Measurements from ENCODE around the gene FAM117B. TPM values are rescaled to one million over a fixed set of nuclear protein-coding genes. Genes with fewer than 3 reads are reported as not detected.

Gene FAM117B
- total RNA-seq, 1 experiment from 2014 or later: 9.1 TPM

DNA sequence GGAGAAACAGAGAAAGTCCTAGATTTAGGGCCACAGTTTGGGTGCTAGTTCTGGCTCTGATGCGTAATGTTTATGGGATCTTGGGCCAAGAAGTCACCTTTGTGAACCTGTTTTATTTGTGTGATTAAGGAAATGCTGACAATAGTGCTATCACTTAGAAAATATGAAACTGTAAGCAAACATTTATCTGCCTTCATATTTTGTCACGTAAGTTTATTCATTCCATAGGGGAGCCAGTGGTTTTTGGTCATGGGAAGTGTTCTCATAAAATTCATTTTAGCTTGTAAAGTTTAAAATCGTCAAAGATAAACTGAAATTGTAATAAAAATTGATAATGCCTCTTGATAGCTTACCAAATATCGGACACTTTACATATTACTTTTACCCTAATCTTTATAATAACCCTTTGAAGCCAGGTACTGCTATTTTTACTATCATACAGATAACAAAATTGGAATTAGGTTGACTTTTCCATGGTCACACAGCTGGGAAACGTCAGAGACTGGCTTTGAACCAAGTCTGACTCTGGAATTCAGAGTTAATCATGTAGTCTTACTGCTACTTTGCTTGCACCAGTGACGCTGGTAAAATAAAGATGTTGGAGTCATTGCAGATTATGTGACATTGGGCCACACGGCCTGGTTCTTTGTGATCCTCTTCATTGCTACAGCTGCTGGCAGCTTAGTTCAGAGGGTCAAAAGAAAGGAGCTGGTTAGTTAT lies 137.1 kb downstream of the FAM117B start:
- Histone ChIP-seq H3K79me2 (ENCODE audit: insufficient read depth, low read length) (no peaks in the 10 kb centered on the region), H3K27me3 (ENCODE audit: insufficient read depth, low read length) (no peaks in the 10 kb centered on the region), H3K9ac (ENCODE audit: low read length) (no peak overlapping the region), H3K36me3 (ENCODE audit: control insufficient read depth in 1 of 2, insufficient read depth in 2 of 2, low read length in 2 of 2) (no peaks in the 10 kb centered on the region), H4K20me1 (ENCODE audit: insufficient read depth) (no peaks in the 10 kb centered on the region), H3K27ac (ENCODE audit: low read depth, low read length) (no peak overlapping the region), H3K4me2 (ENCODE audit: low read length) (no peak overlapping the region), H3K9me3 (ENCODE audit: control insufficient read depth in 1 of 2, insufficient read depth in 1 of 2, low read depth in 1 of 2, low read length in 2 of 2) (no peaks in the 10 kb centered on the region), H2AFZ (ENCODE audit: low read depth, low read length, poor library complexity, severe bottlenecking) (no peak overlapping the region), H3K4me1 (ENCODE audit: control insufficient read depth in 1 of 2, insufficient read depth in 2 of 2, low read length in 2 of 2) (no peaks in the 10 kb centered on the region), H3K9me2 (ENCODE audit: insufficient read depth) (no peaks in the 10 kb centered on the region), H3K4me3 (replicated peaks in 1 of 2; ENCODE audit: low read depth in 1 of 2, low read length in 2 of 2) (no peak overlapping the region)
- ChIA-PET RAD21 (ENCODE audit: low non-redundant PET in 1 of 2, low total read pairs in 2 of 2, uncharacterized antibody in 2 of 2, unreplicated experiment in 2 of 2) (no interaction called here), POLR2A (interaction anchor here (0.6 kb wide), 1 partner anchor 159 kb away, joined by 4 read pairs; no protein-coding TSS in a partner anchor), CTCF (no interaction called here)
- TF ChIP-seq TCF7L2 (IDR thresholded peaks at IDR 0.05; ENCODE audit: borderline replicate concordance, extremely low read depth, insufficient read depth, insufficient read length) (no peak), SP1 (IDR thresholded peaks at IDR 0.05; ENCODE audit: low read depth) (no peak), EGR1 (IDR thresholded peaks at IDR 0.05; ENCODE audit: low read depth) (no peak), FOSL1 (IDR thresholded peaks at IDR 0.05; ENCODE audit: low read depth) (no peak), SIN3A (IDR thresholded peaks at IDR 0.05; ENCODE audit: low read depth) (no peak), ZFX (IDR thresholded peaks at IDR 0.05) (no peak), POLR2AphosphoS5 (IDR thresholded peaks at IDR 0.05; ENCODE audit: low read depth, low read length) (no peak), CEBPB (IDR thresholded peaks at IDR 0.05; ENCODE audit: low read depth) (no peak), ELF1 (IDR thresholded peaks at IDR 0.05; ENCODE audit: borderline replicate concordance, low read depth) (no peak), CBX3 (IDR thresholded peaks at IDR 0.05; ENCODE audit: low read depth) (no peak), EZH2phosphoT487 (IDR thresholded peaks at IDR 0.05; ENCODE audit: borderline replicate concordance) (no peak), ZNF274 (IDR thresholded peaks at IDR 0.05; ENCODE audit: low read depth, low read length) (no peak)
- TF ChIP-seq, protein P1, sequence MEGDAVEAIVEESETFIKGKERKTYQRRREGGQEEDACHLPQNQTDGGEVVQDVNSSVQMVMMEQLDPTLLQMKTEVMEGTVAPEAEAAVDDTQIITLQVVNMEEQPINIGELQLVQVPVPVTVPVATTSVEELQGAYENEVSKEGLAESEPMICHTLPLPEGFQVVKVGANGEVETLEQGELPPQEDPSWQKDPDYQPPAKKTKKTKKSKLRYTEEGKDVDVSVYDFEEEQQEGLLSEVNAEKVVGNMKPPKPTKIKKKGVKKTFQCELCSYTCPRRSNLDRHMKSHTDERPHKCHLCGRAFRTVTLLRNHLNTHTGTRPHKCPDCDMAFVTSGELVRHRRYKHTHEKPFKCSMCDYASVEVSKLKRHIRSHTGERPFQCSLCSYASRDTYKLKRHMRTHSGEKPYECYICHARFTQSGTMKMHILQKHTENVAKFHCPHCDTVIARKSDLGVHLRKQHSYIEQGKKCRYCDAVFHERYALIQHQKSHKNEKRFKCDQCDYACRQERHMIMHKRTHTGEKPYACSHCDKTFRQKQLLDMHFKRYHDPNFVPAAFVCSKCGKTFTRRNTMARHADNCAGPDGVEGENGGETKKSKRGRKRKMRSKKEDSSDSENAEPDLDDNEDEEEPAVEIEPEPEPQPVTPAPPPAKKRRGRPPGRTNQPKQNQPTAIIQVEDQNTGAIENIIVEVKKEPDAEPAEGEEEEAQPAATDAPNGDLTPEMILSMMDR (IDR thresholded peaks at IDR 0.05 in 2 of 3, conservative IDR thresholded peaks at IDR 0.05 in 1 of 3; ENCODE audit: borderline replicate concordance in 1 of 3, insufficient read depth in 1 of 3, low read depth in 2 of 3, low read length in 2 of 3): no peak
- TF ChIP-seq, protein P2, sequence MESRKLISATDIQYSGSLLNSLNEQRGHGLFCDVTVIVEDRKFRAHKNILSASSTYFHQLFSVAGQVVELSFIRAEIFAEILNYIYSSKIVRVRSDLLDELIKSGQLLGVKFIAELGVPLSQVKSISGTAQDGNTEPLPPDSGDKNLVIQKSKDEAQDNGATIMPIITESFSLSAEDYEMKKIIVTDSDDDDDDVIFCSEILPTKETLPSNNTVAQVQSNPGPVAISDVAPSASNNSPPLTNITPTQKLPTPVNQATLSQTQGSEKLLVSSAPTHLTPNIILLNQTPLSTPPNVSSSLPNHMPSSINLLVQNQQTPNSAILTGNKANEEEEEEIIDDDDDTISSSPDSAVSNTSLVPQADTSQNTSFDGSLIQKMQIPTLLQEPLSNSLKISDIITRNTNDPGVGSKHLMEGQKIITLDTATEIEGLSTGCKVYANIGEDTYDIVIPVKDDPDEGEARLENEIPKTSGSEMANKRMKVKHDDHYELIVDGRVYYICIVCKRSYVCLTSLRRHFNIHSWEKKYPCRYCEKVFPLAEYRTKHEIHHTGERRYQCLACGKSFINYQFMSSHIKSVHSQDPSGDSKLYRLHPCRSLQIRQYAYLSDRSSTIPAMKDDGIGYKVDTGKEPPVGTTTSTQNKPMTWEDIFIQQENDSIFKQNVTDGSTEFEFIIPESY (IDR thresholded peaks at IDR 0.05; ENCODE audit: extremely low read depth, insufficient replicate concordance, low read length): no peak
- TF ChIP-seq, protein P3, sequence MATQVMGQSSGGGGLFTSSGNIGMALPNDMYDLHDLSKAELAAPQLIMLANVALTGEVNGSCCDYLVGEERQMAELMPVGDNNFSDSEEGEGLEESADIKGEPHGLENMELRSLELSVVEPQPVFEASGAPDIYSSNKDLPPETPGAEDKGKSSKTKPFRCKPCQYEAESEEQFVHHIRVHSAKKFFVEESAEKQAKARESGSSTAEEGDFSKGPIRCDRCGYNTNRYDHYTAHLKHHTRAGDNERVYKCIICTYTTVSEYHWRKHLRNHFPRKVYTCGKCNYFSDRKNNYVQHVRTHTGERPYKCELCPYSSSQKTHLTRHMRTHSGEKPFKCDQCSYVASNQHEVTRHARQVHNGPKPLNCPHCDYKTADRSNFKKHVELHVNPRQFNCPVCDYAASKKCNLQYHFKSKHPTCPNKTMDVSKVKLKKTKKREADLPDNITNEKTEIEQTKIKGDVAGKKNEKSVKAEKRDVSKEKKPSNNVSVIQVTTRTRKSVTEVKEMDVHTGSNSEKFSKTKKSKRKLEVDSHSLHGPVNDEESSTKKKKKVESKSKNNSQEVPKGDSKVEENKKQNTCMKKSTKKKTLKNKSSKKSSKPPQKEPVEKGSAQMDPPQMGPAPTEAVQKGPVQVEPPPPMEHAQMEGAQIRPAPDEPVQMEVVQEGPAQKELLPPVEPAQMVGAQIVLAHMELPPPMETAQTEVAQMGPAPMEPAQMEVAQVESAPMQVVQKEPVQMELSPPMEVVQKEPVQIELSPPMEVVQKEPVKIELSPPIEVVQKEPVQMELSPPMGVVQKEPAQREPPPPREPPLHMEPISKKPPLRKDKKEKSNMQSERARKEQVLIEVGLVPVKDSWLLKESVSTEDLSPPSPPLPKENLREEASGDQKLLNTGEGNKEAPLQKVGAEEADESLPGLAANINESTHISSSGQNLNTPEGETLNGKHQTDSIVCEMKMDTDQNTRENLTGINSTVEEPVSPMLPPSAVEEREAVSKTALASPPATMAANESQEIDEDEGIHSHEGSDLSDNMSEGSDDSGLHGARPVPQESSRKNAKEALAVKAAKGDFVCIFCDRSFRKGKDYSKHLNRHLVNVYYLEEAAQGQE (IDR thresholded peaks at IDR 0.05; ENCODE audit: low read depth): no peak
- TF ChIP-seq, protein P4, sequence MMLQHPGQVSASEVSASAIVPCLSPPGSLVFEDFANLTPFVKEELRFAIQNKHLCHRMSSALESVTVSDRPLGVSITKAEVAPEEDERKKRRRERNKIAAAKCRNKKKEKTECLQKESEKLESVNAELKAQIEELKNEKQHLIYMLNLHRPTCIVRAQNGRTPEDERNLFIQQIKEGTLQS (IDR thresholded peaks at IDR 0.05): no peak
- TF ChIP-seq, protein P5, sequence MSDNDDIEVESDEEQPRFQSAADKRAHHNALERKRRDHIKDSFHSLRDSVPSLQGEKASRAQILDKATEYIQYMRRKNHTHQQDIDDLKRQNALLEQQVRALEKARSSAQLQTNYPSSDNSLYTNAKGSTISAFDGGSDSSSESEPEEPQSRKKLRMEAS (IDR thresholded peaks at IDR 0.05): no peak
- no peak for ATAC-seq
- no peak for DNase-seq (ENCODE audit: low read depth, low spot score)
- intact Hi-C loops (cut with micrococcal nuclease): no loop called here
- no TSS peak for BruUV-seq (replicated peaks)
